NCI-H146 (cell line): ENCODE results near the gene NEK1.
"Not testable (repeated sequence)": the region's sequence is repeated elsewhere in the genome, so short reads cannot be mapped to it uniquely, and the experiment has no call there.

Source experiments
- DNase-seq: peaks from one replicate; lab custom pipeline; 2025; lab: John Stamatoyannopoulos, UW

Gene NEK1

DNA sequence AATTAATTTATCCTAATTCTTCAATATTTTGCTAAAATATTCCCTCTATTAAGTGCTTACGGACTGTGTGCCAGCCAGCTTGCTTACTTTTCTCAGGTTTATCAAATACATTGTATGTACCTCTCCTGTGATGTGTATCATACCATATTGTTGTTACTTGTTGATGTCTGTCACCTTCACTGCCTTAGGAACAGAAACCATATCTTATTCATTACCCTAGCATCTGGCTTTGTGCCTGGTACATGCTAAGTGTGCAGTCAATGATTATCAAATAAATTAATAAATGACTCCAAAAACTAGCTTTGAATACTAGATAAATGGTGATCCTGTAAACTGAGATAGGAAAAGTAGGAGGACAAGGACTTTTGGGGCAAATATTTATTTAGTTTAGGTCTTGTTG is 14.9 kb upstream of the NEK1 start:
- DNase-seq: no peak

- no peak for DNase-seq
Observed at GRCh38 chr4:169626331-169627282, 14.2 kb upstream of the NEK1 start.

DNA sequence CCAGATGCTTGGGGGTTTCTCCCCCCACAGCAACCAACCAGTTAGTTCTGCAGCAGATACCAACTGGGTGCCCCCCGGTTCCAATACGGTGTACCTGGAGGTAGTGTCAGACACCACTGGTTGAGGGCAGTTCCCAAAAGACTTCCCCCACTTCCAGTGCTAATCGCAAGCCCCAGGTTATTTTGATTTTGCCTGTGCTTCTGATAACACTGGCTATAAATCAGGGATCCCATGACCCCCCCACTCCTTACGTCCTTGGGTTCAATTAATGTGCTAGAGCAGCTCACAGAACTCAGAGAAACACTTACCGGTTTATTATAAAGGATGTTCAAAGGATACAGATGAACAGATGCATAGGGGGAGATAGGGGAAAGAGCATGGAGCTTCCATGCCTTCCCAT is 13.5 kb upstream of the NEK1 start:
- no peak for DNase-seq

- DNase-seq: not testable (repeated sequence)
Observed at GRCh38 chr4:169624012-169624411, 11.6 kb upstream of the NEK1 start.

- DNase-seq: no peak
Observed at GRCh38 chr4:169622566-169622965, 10.2 kb upstream of the NEK1 start.

- peak; percentile 11 for DNase-seq
Observed at GRCh38 chr4:169621731-169622492, 9.5 kb upstream of the NEK1 start.

DNA sequence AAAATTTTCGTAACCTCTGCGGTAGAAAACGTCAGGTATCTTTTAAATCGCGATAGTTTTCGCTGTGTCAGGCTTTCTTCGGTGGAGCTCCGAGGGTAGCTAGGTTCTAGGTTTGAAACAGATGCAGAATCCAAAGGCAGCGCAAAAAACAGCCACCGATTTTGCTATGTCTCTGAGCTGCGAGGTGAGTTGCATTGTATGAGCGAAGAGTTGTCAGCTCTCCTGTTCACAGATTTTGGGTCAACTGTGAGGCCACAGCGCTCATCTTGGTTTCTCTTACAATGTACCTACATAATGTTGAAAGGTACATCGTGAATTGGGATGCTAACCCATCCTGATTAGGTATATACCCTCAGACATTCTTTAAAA is 8.5 kb upstream of the NEK1 start:
- DNase-seq: peak; percentile 12

- peak; percentile 95 for DNase-seq
Observed at GRCh38 chr4:169619958-169620879, 7.8 kb upstream of the NEK1 start, which contains the start of gene CLCN3. Gene CLCN3 (plus strand): TSS chr4:169620578. CDS start chr4:169635929, 15,351 bp downstream.

GRCh38 chr4:169619518-169619957 is 7.2 kb upstream of the NEK1 start:
- peak; percentile 57 for DNase-seq

DNA sequence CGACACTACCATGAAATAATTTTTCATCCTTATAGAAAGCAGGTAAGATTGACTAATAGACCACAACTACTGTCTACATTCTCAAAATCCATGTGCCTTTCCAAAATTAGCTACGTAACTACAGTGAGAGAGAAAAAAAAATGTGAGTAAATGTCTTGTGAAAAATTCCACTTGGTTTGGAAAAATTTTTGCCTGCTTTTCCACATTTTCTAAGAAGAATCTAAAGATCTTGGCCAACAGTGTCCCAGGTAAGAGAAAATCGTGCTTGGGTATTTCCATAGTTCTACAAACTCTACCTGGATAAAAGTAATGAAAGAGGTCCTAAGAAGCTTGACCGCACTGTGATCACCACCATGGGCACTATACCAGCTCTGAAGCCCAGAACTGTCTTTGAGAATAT is 6.6 kb upstream of the NEK1 start:
- DNase-seq: no peak

DNA sequence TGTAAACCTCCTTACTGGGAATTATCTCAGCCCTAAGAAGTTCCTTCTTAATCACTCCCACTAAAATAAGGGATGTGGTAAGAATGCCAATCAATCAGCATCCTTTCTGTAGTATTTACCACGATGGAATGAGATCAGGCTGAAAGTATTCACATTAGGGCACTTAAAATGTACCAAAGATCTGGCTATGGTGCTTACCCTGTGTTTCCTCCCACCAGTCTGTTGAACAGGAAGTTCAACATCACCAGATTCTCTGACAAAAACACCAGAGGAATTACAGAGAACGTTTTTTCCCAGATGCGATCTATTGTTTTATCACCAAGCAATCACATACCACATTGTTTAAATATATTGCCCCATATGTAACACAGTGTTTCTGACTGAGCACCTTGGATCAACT is 5.9 kb upstream of the NEK1 start:
- no peak for DNase-seq

- DNase-seq: no peak
Observed at GRCh38 chr4:169617306-169617705, 4.9 kb upstream of the NEK1 start.

GRCh38 chr4:169616846-169617245 is 4.5 kb upstream of the NEK1 start:
- no peak for DNase-seq

DNA sequence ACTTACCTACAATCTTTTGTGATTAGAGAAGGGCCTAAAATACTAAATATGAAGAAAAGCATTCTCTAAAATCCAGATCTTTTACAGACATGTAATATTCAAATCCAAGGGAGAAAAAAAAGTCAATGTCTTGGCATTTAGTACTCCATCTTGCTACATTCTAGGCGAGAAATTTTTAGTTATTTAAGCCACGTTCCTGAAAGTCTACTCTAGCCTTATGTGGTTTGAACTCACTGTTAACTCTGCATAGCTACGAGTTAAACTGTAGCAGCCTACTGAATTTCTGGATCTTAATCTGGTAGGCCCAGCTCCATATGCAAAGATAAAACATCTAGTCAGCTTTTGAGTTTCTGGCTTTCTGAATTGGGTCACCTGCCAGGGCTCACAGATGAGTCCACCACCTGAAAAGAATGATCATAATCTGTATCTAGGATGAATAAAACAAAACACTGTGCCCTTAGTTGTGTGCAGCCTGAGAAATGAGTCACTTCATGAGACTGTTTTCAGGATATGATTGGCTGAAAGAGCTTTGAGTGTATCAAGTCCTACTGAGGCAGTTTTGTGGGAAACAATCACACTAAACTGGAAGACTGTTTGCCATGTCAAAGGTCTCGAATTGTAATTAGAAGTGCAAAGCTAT is 3.2 kb upstream of the NEK1 start:
- no peak for DNase-seq

GRCh38 chr4:169612871-169613859 is 782 bp upstream of the NEK1 start:
- DNase-seq: peak; percentile 52

- no peak for DNase-seq
Observed at GRCh38 chr4:169611157-169611556, 1.2 kb downstream of the NEK1 start.

DNA sequence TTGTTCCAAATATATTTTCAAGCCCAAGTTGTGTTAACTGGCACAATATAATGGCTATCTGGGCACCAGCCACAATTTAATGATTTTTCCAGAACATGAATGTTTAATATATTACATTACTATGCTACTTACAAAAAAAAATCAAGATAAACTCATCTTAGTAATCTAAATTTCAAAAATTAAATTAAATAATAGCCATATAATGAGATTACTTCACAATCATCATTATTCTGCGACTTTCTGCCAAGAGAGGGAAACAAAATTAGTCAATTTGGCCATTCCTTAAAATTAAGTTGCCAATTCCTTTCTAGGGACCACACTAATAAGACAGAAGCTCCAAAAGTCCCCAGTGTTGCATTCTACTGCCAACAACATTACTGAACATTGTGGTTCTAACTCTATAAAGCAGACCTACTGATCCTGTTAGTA is 7.5 kb downstream of the NEK1 start:
- DNase-seq: no peak

GRCh38 chr4:169604131-169604900 is 8.1 kb downstream of the NEK1 start:
- DNase-seq: no peak

- no peak for DNase-seq
Observed at GRCh38 chr4:169603312-169603711, 9.1 kb downstream of the NEK1 start.
